Measurements from ENCODE around the gene CENPX.

DNA sequence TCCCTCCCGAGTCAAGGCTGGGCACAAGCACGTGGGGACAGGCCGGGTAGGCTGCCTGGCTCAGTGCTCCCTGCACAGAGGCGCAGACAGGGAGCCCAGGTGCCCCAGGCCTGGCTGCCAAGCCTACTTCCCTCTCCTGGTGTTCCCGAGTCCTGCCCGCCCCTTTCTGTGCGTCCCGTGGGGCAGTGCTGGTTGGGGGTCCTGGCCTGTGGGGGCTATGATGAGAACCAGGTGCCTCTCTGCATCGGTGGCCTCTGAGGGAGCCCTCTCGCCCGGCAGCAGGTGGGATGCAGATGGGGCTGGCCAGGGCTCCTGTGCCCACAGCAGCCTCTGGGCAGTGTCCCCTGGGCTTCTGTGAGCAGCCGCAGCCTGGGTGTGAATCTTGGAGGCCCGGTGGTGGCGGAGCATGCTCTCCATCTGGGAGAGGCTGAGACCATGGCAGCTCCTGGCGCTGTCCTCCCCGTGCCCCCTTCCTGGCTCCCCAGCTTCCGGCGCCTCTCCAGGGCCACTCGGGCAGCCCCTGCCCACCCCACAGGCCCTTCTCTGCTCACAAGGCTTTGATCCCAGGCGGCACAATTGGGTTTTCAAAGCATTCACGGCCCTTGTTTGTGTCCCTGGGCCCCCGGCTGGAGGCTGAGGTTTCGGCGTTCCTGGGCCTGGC lies 7.2 kb downstream of the CENPX start:
- TF ChIP-seq, protein P1, sequence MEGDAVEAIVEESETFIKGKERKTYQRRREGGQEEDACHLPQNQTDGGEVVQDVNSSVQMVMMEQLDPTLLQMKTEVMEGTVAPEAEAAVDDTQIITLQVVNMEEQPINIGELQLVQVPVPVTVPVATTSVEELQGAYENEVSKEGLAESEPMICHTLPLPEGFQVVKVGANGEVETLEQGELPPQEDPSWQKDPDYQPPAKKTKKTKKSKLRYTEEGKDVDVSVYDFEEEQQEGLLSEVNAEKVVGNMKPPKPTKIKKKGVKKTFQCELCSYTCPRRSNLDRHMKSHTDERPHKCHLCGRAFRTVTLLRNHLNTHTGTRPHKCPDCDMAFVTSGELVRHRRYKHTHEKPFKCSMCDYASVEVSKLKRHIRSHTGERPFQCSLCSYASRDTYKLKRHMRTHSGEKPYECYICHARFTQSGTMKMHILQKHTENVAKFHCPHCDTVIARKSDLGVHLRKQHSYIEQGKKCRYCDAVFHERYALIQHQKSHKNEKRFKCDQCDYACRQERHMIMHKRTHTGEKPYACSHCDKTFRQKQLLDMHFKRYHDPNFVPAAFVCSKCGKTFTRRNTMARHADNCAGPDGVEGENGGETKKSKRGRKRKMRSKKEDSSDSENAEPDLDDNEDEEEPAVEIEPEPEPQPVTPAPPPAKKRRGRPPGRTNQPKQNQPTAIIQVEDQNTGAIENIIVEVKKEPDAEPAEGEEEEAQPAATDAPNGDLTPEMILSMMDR (IDR thresholded peaks at IDR 0.05), result no peak
- TF ChIP-seq POLR2A (IDR thresholded peaks at IDR 0.05), result no peak
